ENCODE data around the gene E2F1.
"Not testable (repeated sequence)": the region's sequence is repeated elsewhere in the genome, so short reads cannot be mapped to it uniquely, and the experiment has no call there.

Gene E2F1

DNA sequence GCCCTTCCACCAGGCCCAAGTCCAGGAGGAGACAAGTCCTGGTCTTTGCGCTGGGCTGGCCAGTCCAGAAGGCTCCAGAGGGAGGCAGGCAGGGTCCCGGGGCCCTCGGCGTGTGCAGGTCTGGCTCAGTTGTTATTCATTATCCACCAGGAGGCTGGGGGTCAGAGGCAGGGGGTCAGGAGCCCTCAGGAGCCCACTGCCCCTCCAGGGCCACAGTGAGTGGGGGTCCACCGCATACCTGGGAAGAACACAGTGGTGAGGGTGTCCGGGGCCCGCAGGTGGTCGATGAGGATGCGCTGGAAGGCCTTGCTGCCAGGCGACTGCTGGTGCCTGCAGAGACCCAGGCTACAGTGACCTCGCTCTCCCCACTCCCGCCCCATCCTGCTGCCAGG, 28.5 kb downstream of the E2F1 start:
- DNase-seq (ENCODE audit: low read depth in 2 of 2), result no peak

DNA sequence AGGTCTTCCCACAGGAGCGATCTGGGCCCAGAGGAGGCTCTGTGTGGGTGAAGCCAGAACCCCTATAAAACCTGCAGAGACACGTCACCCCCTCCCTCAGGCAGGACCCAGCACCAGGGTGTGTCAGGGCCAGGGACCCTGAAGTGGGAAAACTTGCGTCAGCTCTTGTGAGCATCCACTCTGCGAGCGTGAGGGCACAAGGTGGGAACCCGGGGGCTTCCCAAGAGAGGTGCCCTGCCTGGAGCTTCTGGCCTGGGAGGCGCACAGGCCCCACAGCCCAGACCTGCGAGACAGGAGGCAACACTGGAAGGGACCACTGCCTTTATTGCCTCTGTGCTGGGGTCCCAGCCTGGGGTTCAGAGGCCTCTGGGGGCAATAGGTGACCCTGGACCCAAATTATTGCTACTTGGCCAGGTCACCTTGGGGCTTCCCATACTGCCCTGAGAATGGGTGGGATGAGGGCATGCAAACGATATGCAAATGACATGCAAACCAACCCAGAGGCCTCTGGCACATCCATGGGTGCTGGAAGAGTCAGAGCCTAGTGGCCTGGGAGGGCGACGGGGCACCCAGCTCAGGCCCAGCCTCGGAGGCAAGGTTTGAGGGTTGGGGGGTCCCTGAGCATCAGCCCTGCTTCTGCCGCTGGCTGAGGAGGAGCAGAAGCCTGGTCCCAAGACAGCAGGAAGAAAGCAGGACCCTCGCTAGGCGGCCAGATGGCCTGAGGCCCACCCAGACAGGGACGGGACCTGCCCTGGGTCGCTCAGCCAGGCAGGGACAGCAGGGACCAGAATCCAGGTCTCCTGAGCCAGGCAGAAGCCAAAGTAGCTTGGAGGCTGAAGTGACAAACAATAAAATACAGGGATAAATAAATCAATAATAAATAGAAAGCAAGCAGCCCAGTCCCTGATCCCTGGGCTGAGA, 29.1 kb downstream of the E2F1 start:
- no peak for DNase-seq (ENCODE audit: low read depth in 2 of 2)

DNA sequence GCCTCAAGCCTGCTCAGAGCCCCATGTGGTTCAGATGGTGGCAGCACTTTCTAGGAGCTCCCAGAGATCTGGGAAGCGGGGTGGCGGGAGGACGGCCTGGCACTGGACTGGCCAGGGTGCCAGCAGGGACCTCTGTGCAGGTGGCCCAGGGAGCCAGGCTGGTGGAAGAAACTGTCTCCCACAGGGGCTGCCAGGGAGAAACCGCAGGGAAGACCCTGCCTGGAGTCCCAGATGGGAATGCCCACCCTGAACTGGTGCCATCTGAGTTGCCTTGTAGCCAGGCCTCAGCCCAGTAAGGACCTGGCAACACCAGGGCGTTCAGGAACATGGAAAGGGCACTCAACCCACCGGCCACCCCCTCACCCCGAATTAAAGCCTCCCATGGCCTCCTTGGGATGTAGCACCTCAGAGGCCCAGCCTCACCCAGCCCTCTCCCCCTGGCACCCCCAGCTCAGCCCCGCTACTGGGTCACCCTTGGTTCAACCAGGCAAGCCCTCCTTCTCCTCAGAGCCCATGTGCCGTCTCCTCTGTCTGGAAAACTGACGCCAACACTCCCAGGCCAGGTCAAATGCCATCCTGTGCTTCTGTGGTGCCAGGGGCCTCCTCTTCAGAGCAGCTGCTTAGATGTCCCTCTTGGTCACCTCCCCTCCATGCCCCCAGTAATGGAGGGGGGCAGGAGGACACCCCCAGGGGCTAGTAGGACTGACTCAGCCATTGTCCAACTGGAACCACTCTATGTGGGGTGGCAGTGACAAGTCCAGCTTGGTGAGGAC, 30.0 kb downstream of the E2F1 start:
- no peak for DNase-seq (ENCODE audit: low read depth in 2 of 2)

DNA sequence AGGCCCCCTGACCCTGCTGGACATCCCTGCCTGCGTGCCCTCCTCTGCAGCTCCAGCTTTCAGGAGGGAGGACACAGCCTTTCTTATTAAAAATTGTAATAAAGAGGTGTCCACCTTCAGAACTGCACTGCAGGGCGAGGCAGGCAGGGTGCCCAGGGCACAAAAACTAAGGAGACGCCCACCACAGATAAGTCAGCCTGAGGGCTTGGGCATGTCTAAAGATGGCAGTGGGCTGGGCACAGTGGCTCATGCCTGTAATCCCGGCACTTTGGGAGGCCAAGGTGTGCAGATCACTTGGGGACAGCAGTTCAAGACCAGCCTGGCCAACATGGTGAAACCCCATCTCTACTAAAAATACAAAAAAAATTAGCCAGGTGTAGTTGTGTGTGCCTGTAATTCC, 31.0 kb downstream of the E2F1 start:
- DNase-seq (ENCODE audit: low read depth in 2 of 2), result no peak

DNA sequence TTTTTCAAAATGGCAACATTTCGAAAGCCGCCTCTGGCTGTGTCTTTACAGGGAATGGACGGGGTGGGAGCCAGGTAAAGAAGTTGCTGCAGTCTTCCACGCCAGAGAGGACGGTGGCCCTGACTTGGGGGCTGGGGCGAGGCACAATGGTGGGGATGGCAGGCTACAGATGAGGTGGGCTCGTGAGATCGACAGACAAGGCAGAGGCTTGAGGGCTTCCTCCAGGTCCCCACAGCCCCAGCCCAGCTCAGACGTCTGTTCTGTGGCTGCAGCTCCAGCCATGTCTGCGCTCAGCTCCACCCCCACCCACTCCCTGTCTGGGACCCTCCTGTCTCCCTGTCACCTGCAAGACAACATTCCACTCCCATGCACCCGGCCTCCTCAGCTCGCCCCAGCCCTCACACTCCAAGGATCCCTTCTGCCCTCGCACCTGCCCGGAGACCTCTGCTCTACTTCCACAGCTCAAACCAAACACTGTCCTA, 31.5 kb downstream of the E2F1 start:
- no peak for DNase-seq (ENCODE audit: low read depth in 2 of 2)

DNA sequence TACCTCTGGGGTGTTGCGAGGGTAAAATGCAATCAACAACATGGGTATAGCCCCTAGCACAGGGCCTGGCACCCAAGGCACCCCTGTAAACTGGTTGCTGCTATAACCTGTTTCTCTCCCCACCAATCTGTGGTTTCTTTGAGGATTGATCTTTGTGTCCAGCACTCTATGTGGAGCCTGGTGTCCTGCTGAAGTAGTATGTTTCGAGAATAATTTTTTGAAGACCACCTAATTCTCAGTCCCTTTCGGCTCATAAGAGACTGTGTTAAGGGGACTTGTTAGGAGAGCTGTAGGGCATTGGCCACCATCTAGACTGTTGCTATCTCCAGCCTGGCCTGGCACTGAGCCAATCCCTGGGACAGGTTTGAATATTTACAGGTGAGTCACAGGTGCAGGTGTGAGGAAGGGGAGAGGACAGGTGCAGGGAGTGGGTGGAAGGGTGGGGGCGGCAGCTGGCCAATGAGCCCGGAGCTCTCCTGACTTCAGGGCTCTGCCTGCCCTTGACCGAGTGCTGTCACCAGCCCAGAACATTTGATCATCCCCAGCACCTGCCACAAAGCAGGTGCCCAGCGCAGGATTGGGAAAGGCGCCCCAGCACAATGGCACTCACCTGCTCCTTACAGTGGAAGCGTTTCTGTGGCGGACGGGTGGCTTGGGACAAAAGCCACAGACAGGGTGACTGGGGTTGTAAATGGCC, 32.1 kb downstream of the E2F1 start:
- no peak for DNase-seq (ENCODE audit: low read depth in 2 of 2)

DNA sequence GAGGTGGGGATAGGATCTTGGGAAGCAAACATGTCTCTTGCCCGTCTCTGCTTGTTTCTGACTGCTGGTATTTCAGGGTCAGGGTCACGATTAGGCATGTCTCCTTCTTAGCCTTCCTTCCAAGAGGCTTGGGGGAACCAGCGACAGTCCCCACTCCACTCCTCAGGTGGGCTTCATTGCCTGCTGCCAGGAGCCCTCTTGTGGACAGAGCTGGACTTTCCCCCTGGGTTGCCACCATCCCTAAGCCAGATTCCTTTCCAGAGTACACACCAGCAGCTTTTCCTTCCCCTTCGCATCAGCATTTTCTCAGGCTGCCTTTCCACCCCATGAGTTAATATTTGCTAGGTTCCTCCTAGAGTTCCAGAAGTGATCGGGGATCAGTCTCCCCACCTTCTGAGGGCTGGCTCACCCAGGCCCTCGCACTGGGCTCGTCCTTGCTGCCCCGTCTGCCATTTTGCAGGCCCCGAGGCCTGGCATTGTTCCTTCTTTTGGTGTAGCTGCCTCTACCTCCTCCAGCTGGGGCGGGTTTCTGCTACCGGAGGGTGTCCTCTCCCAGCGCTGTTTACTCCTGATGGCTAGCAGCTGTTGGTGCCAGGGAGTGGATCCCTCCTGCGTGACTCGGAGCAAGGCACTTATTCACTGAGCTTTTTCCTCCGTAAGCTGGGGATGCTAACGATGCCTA, 32.8 kb downstream of the E2F1 start:
- no peak for DNase-seq (ENCODE audit: low read depth in 2 of 2)

DNA sequence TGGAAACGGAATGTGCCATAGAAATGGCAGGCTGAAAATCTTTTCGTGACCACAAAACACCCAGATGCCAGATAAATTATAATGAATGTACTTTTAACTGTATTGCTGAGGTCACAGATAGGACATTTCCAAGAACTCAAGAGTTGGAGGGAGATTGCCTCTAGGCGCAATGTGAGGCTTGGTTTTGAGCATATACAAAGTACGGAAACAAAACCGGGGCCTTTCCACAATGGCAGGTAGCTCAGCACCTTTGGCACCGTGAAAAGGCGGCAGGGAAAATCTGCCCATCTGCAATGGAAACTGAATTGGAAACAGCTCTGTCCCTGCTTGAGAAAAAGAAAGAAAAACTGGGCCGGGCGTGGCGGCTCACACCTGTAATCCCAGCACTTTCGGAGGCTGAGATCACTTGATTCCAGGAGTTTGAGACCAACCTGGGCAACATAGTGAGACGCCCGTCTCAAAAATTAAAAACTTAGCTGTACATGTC, 34.6 kb downstream of the E2F1 start:
- no peak for DNase-seq (ENCODE audit: low read depth in 2 of 2)

DNA sequence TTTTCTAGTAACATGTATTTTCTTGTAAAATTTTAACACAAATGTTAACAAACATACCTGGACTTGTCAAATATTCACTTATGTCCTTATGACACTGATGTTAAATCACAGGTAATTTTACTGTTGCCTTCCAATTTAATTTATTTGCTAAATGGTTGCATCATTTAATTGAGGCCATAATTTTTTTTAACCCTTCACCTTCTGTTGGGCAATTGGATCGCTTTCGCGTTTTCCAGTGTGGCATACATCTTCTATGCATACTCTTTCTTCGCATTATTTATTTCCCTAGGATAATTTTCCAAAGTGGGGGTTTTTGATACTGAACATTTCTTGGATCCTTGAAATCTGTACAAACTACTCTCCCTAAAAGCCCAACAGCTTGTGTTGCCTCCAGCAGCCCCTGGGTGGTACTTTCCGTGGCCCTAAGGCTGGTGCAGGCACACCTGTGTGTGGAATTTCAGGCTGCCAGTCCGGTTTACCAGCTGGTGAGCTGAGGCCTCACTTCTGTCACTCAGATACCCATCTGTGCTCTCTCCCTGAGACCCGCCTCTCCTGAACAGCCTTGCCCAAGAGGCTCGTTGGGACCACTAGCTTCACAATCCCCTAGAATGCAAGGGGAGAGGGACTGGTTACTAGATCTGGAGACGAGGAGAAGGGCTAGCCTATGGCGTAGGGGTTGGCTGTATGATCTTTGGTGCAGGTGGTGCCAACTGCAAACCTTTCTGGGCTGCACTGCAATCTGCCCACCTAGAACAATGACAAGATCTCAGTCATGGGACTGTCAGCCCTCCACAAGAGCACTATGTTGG, 35.2 kb downstream of the E2F1 start:
- no peak for DNase-seq (ENCODE audit: low read depth in 2 of 2)

DNA sequence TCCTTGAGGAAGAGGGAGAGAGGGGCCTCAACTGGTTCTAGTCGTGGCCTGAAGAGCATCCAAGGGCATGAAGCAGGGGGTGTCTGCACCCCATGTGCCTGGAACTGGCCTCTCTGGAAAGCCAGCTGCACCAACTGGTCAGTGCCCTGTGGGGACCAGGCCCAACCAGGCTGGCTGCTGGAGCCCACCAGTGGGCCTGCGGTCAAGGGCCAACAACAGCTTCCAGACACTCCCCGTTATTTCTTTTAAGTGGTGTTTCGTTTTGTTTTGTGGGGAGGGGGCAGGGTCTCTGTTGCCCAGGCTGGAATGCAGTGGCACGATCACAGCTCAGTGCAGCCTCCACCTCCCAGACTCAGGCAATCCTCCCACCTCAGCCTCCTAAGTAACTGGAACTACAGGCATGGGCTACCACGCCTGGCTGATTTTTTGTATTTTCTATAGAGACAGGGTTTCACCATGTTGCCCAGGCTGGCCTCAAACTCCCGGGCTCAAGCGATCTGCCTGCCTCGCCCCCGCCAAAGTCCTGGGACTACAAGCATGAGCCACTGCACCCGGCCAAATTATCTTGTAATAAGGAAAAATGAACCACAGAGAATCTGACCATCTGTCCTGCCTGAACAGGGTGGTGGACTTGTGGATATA, 36.0 kb downstream of the E2F1 start:
- no peak for DNase-seq (ENCODE audit: low read depth in 2 of 2)

DNA sequence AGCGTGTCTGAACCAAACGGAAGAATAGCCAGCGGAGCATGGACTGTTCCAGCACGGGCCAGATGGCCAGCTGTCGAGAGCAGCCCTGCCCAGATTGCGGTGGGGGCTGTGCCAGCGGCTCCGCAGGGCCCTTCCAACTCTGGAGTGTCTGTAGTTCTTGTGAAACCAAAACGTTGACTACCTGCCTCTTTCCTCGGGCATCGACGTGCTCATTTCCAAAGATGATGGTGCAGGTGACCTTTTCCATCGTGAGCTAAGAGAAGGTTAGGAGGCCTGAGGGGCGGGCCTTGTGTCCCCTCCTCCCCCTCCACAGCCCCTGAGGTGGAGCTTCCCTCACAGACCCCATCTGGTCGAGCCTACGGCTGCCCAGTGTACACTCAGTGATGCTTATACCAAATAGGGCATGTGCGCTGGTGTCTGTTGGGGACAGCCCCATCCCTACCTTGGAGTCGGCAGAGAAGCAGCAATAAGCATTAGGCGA, 36.9 kb downstream of the E2F1 start:
- no peak for DNase-seq (ENCODE audit: low read depth in 2 of 2)

DNA sequence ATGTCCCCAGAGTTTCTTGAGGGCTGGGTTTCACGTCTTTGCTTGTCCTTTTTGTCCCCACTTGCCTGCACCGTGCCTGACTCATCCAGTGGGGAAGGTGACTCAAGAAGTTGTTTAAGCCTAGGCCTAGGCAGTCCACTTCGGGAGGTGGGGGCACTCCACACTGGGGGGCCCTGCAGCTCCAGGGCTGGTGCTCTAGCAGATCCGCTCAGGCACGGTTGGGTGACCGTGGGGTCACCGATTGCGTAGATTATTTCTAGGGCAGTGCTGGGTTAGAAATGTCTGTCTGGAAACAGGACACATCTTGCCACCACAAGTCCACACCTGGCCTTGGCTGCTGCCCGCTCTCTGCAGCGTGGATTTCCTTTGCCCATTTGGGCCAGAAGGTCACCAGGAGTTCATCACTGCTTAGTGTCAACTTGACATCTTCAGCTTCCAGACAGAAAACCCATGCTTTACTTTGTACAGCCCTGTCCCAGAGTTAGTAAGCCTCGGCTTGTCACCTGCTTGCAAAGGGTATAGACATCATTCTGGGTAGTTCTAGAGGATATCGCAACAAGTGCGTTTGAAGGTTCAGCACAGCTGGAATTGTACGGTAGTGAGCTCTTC, 37.7 kb downstream of the E2F1 start:
- DNase-seq (ENCODE audit: low read depth in 2 of 2), result no peak

DNA sequence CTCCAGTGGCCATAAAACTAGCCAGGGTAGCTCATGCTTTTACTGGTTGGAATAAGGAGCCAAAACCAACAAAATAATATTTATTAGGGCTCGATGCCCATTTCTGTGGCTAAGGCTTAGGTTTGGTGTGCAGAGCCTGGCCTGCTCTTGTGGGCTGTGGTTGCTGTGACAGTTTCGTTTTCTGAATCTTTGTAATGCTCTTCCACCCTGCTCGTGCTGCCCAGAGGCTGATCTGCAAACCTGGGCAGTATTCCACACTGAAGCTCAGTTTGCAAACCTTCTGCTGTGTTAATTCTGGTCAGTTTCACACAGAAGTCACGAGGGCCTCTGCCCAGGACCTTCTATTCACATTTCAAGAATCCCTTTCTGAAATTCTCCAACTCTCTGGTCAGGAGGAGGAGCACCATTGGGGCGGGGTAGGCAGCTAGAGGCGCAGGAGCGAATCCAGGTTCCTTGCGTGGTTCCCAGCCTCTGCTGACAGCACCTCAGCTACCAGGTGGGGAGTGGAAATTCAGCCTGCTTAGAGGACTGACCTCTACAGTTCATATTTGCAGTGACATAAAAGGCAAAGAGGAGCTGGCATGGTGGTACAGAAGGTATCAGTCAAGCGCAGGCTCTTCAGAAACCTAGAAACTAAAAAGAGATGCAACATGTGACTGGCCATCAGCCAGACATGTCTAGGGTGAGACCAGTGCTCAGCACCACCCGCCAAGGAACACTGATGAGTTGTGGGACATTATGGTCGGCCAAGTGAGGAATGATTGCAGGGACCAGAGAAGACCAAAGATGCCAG, 38.4 kb downstream of the E2F1 start:
- no peak for DNase-seq (ENCODE audit: low read depth in 2 of 2)

DNA sequence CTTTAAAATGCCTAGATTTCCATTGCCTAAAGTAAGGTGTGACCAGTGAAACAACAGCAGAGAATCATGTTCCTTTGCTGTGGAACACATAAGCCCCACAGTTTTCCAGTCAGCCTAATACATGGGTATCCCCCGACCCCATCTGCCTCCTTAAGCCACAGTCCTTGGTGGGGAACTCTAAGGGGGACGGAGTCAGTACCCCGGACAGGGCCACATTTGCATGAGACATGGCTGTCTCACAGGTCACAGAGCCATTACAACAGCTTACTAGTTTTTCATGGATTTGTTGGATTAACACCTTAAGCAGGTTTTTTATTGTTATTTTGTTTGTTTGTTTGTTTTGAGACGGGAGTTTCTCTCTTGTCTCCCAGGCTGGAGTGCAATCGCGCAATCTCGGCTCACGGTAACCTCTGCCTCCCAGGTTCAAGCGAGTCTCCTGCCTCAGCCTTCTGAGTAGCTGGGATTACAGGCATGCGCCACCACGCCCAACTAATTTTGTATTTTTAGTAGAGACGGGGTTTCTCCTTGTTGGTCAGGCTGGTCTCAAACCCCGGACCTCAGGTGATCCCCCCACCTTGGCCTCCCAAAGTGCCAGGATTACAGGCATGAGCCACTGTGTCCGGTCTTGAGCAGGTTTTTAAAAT, 39.1 kb downstream of the E2F1 start:
- not testable (repeated sequence) for DNase-seq (ENCODE audit: low read depth in 2 of 2)

DNA sequence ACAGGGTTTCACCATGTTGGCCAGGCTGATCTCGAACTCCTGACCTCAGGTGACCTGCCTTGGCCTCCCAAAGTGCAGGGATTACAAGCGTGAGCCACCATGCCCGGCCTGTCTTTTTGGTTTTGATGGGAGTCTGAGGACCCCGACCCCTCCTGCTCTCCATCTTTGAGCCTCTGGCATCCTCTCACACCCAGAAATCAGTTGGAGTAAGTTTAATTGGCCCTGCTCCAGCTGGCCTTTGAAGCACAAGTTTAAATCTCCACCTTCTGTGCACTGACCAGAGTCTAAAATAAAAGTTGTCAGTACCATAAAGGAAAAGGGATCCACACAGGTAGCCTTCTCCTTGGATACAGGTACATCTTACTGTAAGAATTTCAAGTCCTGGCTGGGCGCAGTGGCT, 40.0 kb downstream of the E2F1 start:
- no peak for DNase-seq (ENCODE audit: low read depth in 2 of 2)

DNA sequence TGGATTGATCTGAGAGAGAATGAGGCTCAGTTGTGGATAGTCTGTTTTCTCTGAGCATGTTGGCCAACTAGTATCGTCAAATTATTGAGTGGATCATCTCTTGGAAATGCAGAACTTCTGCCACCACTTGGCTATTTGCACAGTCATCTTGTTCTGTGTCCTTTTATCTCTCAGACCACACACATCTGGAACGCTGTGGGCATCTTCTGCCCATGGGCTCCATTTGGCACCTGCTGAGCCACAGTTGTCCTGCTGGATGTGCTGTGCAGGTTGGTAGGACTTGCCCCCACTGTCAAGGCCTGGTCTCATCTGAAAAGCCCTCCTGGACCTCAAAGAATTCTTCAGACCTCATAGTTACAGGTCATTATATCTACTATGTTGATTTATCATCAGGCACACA, 40.8 kb downstream of the E2F1 start:
- no peak for DNase-seq (ENCODE audit: low read depth in 2 of 2)

DNA sequence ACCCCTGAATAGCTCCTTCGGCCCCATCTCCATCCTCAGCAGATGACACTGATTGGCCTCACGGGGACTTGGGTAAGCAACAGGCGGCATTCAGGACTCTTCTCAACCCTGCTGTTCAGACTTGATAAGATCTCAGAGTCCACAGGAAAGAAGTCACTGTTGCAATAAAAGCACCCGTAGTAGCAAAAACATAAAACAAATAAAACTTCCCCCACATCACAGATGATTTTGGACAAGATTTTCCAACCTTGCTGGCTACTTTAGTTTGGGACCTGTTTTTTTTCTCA, 41.2 kb downstream of the E2F1 start:
- DNase-seq (ENCODE audit: low read depth in 2 of 2), result no peak

DNA sequence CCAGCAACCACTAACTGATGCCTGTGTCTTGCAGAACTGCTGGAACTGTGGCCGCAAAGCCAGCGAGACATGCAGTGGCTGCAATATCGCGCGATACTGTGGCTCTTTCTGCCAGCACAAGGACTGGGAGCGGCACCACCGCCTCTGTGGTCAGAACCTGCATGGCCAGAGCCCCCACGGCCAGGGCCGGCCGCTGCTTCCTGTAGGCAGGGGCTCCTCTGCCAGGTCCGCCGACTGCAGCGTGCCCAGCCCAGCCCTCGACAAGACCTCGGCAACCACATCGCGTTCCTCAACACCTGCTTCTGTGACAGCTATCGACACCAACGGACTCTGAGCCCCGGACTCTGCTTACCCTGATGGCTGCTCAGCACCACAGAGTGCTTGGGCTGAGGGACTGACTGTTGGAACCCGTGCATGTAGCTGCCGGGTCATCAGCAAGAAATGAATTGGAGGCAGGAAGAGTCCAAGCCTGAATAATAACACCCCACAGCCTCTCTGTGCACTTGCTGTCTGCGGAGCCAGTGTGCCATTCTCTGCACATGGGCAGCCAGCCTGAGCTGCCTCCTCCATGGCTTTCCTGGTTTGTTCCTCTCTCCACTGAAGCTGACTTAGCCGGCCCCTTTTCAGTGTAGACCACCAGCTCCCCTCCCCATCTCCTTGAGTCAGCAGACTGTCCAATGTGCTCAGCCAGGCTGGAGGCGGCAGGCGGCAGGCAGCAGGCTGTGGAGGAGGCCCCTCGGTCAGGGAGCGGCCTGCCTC, 41.7 kb downstream of the E2F1 start:
- DNase-seq (ENCODE audit: low read depth in 2 of 2), result no peak

Data from fibroblast of skin of left quadriceps (primary cell).